GM12892 (cell line): ENCODE data around the gene PIK3R6.

ENCODE experiments used
- POLR2A ChIP-seq: IDR thresholded peaks from 2 replicates; pipeline ENCODE4 v1.6.1; 2011; ENCODE audit warnings: low read depth, low read length, control low read depth
- POLR2AphosphoS5 ChIP-seq: IDR thresholded peaks from 2 replicates; pipeline ENCODE4 v1.6.1; 2011; ENCODE audit warnings: low read depth, low read length, control low read depth
- TAF1 ChIP-seq: IDR thresholded peaks from 2 replicates; pipeline ENCODE4 v1.6.1; 2011; ENCODE audit warnings: low read depth, mild to moderate bottlenecking, control low read depth, low read length, borderline replicate concordance

- TF ChIP-seq TAF1 (no peak), POLR2A (no peak), POLR2AphosphoS5 (no peak; the same call in 1 of the 2 replicates)
Measured at GRCh38 chr17:8798846-8799569, 68.5 kb downstream of the PIK3R6 start, which contains the start of gene MFSD6L.
